ENCODE results near the gene WDR70. TPM values are rescaled to one million over a fixed set of nuclear protein-coding genes. Genes with fewer than 3 reads are reported as not detected.
A peak's percentile ranks its signal among the peaks of the same experiment; 100 is the strongest.

Gene WDR70
- total and polyA plus RNA-seq, 5 donors: 9.4 to 21.1 (median 16.7) TPM

GRCh38 chr5:37723162-37723961 is 344.2 kb downstream of the WDR70 start:
- 82% methylated on average over 8 of the region's 8 CpGs for WGBS
- no peak for DNase-seq
- Histone ChIP-seq H3K27me3 (ENCODE audit: control insufficient read depth, insufficient read depth) (no peaks in the 10 kb centered on the region), H3K4me3 (ENCODE audit: low read length) (no peak overlapping the region), H3K4me1 (ENCODE audit: control insufficient read depth, insufficient read depth, low read length) (peaks cover 1% of the 10 kb centered on the region), H3K27ac (ENCODE audit: low read length) (no peak overlapping the region), H3K9me3 (ENCODE audit: control insufficient read depth, low read length) (no peaks in the 10 kb centered on the region)
- intact Hi-C loops (cut with DNase I): no loop called here
- ATAC-seq: no peak

- Histone ChIP-seq H3K4me1 (ENCODE audit: control insufficient read depth, insufficient read depth, low read length) (peaks cover 1% of the 10 kb centered on the region), H3K27ac (ENCODE audit: low read length) (no peak overlapping the region), H3K27me3 (ENCODE audit: control insufficient read depth, insufficient read depth) (no peaks in the 10 kb centered on the region), H3K9me3 (ENCODE audit: control insufficient read depth, low read length) (no peaks in the 10 kb centered on the region), H3K4me3 (ENCODE audit: low read length) (no peak overlapping the region)
- DNase-seq (peak in 1 of 3 donors; percentile 15), ATAC-seq (no peak)
- intact Hi-C loops (cut with DNase I): no loop called here
- 88% methylated on average over 8 of the region's 8 CpGs for WGBS
Observed at GRCh38 chr5:37724395-37725125, 345.4 kb downstream of the WDR70 start.

- intact Hi-C loops (cut with DNase I): no loop called here
- H3K27ac ChIP-seq (ENCODE audit: low read length): no peak overlapping the region
Observed at GRCh38 chr5:37725185-37725584, 346.1 kb downstream of the WDR70 start.

GRCh38 chr5:37727238-37727637 is 348.1 kb downstream of the WDR70 start:
- ATAC-seq (no peak), DNase-seq (no peak)
- Histone ChIP-seq H3K9me3 (ENCODE audit: control insufficient read depth, low read length) (no peaks in the 10 kb centered on the region), H3K4me3 (ENCODE audit: low read length) (no peak overlapping the region), H3K4me1 (ENCODE audit: control insufficient read depth, insufficient read depth, low read length) (peaks cover 1% of the 10 kb centered on the region), H3K27me3 (ENCODE audit: control insufficient read depth, insufficient read depth) (no peaks in the 10 kb centered on the region), H3K27ac (ENCODE audit: low read length) (no peak overlapping the region)
- 90% methylated on average over 3 of the region's 3 CpGs for WGBS
- intact Hi-C loops (cut with DNase I): no loop called here

More at GRCh38 chr5:37725185-37725584, 346.1 kb downstream of the WDR70 start:
- DNase-seq (no peak), ATAC-seq (no peak)
- Histone ChIP-seq H3K4me3 (ENCODE audit: low read length) (no peak overlapping the region), H3K27me3 (ENCODE audit: control insufficient read depth, insufficient read depth) (no peaks in the 10 kb centered on the region), H3K4me1 (ENCODE audit: control insufficient read depth, insufficient read depth, low read length) (peaks cover 1% of the 10 kb centered on the region), H3K9me3 (ENCODE audit: control insufficient read depth, low read length) (no peaks in the 10 kb centered on the region)
- WGBS: 94% methylated on average over 2 of the region's 2 CpGs

GRCh38 chr5:37730896-37731455 is 351.9 kb downstream of the WDR70 start:
- WGBS: 84% methylated on average over 3 of the region's 3 CpGs

GRCh38 chr5:37734114-37734513 is 355.0 kb downstream of the WDR70 start:
- no peaks in the 10 kb centered on the region for H3K9me3 ChIP-seq (ENCODE audit: control insufficient read depth, low read length)
- no peak for ATAC-seq
- H3K4me1 ChIP-seq (ENCODE audit: control insufficient read depth, insufficient read depth, low read length): no peaks in the 10 kb centered on the region
- H3K4me3 ChIP-seq (ENCODE audit: low read length): no peak overlapping the region
- DNase-seq: no peak
- intact Hi-C loops (cut with DNase I): no loop called here
- H3K27ac ChIP-seq (ENCODE audit: low read length): no peak overlapping the region
- H3K27me3 ChIP-seq (ENCODE audit: control insufficient read depth, insufficient read depth): no peaks in the 10 kb centered on the region
- 0% methylated on average over 1 of the region's 1 CpG for WGBS

More at GRCh38 chr5:37730896-37731455, 351.9 kb downstream of the WDR70 start:
- no peak overlapping the region for H3K27ac ChIP-seq (ENCODE audit: low read length)
- H3K4me3 ChIP-seq (ENCODE audit: low read length): no peak overlapping the region
- intact Hi-C loops (cut with DNase I): no loop called here
- ATAC-seq (peak in 1 of 2 donors; percentile 45), DNase-seq (no peak)
- H3K4me1 ChIP-seq (ENCODE audit: control insufficient read depth, insufficient read depth, low read length): no peaks in the 10 kb centered on the region
- H3K27me3 ChIP-seq (ENCODE audit: control insufficient read depth, insufficient read depth): no peaks in the 10 kb centered on the region
- no peaks in the 10 kb centered on the region for H3K9me3 ChIP-seq (ENCODE audit: control insufficient read depth, low read length)

- DNase-seq: peak in 2 of 3 donors; percentile 20 to 50
Observed at GRCh38 chr5:37735649-37736347, 356.7 kb downstream of the WDR70 start.

GRCh38 chr5:37736397-37736796 is 357.3 kb downstream of the WDR70 start:
- 94% methylated on average over 2 of the region's 2 CpGs for WGBS
- Histone ChIP-seq H3K27me3 (ENCODE audit: control insufficient read depth, insufficient read depth) (no peaks in the 10 kb centered on the region), H3K9me3 (ENCODE audit: control insufficient read depth, low read length) (no peaks in the 10 kb centered on the region), H3K4me3 (ENCODE audit: low read length) (no peak overlapping the region), H3K27ac (ENCODE audit: low read length) (no peak overlapping the region), H3K4me1 (ENCODE audit: control insufficient read depth, insufficient read depth, low read length) (no peaks in the 10 kb centered on the region)
- ATAC-seq (no peak), DNase-seq (no peak)
- intact Hi-C loops (cut with DNase I): no loop called here

More at GRCh38 chr5:37735649-37736347, 356.7 kb downstream of the WDR70 start:
- ATAC-seq: no peak
- 53% methylated on average over 4 of the region's 4 CpGs for WGBS
- H3K27me3 ChIP-seq (ENCODE audit: control insufficient read depth, insufficient read depth): no peaks in the 10 kb centered on the region
- intact Hi-C loops (cut with DNase I): no loop called here
- H3K4me3 ChIP-seq (ENCODE audit: low read length): no peak overlapping the region
- no peaks in the 10 kb centered on the region for H3K9me3 ChIP-seq (ENCODE audit: control insufficient read depth, low read length)
- H3K27ac ChIP-seq (ENCODE audit: low read length): no peak overlapping the region
- no peaks in the 10 kb centered on the region for H3K4me1 ChIP-seq (ENCODE audit: control insufficient read depth, insufficient read depth, low read length)

- Histone ChIP-seq H3K9me3 (ENCODE audit: control insufficient read depth, low read length) (no peaks in the 10 kb centered on the region), H3K27me3 (ENCODE audit: control insufficient read depth, insufficient read depth) (no peaks in the 10 kb centered on the region), H3K4me1 (ENCODE audit: control insufficient read depth, insufficient read depth, low read length) (no peaks in the 10 kb centered on the region), H3K4me3 (ENCODE audit: low read length) (no peak overlapping the region), H3K27ac (ENCODE audit: low read length) (no peak overlapping the region)
- ATAC-seq (no peak), DNase-seq (no peak)
- 96% methylated on average over 4 of the region's 4 CpGs for whole genome bisulfite sequencing
- intact Hi-C loops (cut with DNase I): no loop called here
Observed at GRCh38 chr5:37737326-37738056, 358.4 kb downstream of the WDR70 start.

- ATAC-seq: no peak
- H3K9me3 ChIP-seq (ENCODE audit: control insufficient read depth, low read length): no peaks in the 10 kb centered on the region
- 62% methylated on average over 4 of the region's 4 CpGs for WGBS
- H3K27me3 ChIP-seq (ENCODE audit: control insufficient read depth, insufficient read depth): no peaks in the 10 kb centered on the region
- H3K4me3 ChIP-seq (ENCODE audit: low read length): no peak overlapping the region
- no peak for DNase-seq
- no peak overlapping the region for H3K27ac ChIP-seq (ENCODE audit: low read length)
- H3K4me1 ChIP-seq (ENCODE audit: control insufficient read depth, insufficient read depth, low read length): no peaks in the 10 kb centered on the region
- intact Hi-C loops (cut with DNase I): no loop called here
Observed at GRCh38 chr5:37738057-37738691, 359.1 kb downstream of the WDR70 start.

Measured in right cardiac atrium (tissue), 5 donors.